GM19438 (cell line): ENCODE data around the gene TRIM21.
"Not testable (repeated sequence)": the region's sequence is repeated elsewhere in the genome, so short reads cannot be mapped to it uniquely, and the experiment has no call there.

Experiments used
- ATAC-seq: cut with Tn5 transposase; IDR thresholded peaks from one replicate; pipeline ENCODE4 v1.9.1; 2021; ENCODE audit warnings: low read depth; ENCODE audit not compliant: unreplicated experiment

The TRIM21 gene

DNA sequence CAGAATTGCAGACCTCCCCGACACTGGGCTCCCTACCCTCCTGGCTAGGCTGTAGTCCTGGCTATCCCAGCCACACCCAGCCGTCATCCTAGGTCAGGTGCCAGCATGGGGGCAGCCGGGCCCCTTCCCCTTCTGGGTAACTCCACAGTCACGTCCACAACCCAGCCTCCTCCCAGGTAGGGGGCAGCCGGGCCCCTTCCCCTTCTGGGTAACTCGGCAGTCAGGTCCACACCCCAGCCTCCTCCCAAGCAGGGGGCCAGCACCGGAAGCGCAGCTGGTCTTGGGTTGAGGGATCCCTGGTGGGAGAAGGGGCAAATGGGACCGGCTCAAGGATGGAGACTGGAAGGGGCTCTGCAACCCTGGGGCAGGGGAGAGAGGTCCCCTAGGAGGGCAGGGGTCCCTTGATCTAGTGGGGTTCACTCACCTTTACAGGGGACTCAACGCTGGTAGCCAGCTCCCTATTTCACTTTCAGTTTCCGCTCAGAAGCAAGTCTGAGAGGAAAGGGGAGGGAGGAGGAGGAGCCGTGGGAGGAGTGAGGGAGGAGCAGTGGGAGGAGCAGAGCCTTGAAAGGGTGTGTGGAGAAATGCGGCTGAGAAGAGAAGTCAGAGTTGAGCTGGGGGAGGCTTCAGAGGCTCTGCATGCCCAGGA is at the start of gene TRIM21:
Gene TRIM21, minus strand, starts transcription at position 494 of the 649 bp plus-strand sequence. CDS start 3,293 bp downstream, outside the sequence.
- ATAC-seq, result peak; percentile 97

- ATAC-seq, result no peak
These were observed 48.0 kb upstream of the TRIM21 start for GRCh38 chr11:4441515-4441914.

- no peak for ATAC-seq
These were observed 42.9 kb upstream of the TRIM21 start for GRCh38 chr11:4436411-4436810.

DNA sequence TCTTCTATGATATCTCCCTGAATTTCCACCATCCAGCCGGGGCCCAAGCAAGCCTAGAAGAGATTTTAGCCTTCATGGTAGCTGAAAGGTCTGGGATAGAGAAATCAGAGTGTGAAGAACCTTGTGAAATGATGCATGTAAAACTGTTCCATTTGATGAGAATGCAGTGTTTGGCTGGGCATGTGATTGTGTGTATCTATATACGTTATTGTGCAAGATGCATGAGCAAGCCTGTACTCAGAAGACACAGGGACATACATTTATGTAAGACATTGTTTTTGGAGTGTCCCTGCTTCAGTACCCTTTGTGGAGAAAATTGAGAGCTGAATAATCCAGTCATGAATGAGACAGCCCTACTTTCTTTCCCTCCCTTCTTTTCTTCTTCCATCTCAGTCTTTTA is 40.4 kb upstream of the TRIM21 start:
- ATAC-seq, result no peak

- ATAC-seq, result no peak
These were observed 36.5 kb upstream of the TRIM21 start for GRCh38 chr11:4430051-4430450.

DNA sequence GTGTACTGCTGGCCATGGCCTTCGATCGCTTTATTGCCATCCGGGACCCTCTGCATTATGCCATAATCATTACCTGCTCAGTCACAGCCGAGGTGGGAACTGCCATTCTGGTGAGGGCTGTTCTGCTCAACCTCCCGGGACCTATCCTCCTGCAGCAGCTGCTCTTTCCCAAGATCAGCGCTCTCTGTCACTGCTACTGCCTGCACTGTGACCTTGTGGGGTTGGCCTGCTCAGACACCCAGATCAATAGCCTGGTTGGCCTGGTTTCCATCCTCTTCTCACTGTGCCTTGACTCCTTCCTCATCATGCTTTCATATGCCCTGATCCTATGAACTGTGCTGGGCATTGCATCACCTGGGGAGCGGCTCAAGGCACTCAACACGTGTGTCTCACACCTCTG is 24.9 kb upstream of the TRIM21 start:
- no peak for ATAC-seq

DNA sequence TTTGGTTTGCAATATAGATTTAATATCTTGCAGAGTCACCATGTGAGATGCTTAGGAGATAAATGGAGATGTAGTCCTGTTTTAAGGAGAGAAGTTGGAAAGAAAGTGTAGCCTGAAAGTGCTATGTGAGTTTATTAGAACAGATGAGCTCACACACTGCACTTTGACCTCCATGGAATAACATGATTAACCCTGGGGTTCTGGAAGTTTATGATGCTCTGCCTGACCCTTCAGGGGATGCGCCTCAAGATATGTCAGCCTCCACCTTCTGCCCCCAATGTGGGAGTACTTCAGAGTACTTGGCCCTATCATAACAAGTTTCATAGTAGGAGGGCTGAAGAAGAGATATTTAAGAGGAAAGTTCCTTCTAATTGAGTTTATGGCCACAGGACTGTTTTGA is 23.3 kb upstream of the TRIM21 start:
- no peak for ATAC-seq

- no peak for ATAC-seq
These were observed 22.8 kb upstream of the TRIM21 start for GRCh38 chr11:4416306-4416705.

DNA sequence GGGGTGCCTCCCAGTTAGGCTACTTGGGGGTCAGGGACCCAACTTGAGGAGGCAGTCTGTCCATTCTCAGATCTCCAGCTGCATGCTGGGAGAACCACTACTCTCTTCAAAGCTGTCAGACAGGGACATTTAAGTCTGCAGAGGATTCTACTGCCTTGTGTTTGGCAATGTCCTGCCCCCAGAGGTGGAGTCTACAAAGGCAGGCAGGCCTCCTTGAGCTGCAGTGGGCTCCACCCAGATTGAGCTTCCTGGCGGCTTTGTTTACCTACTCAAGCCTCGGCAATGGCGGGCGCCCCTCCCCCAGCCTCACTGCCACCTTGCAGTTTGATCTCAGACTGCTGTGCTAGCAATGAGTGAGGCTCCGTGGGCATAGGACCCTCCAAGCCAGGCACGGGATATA is 12.7 kb upstream of the TRIM21 start:
- ATAC-seq, result not testable (repeated sequence)

GRCh38 chr11:4393858-4394223 is 339 bp upstream of the TRIM21 start:
- peak; percentile 17 for ATAC-seq

DNA sequence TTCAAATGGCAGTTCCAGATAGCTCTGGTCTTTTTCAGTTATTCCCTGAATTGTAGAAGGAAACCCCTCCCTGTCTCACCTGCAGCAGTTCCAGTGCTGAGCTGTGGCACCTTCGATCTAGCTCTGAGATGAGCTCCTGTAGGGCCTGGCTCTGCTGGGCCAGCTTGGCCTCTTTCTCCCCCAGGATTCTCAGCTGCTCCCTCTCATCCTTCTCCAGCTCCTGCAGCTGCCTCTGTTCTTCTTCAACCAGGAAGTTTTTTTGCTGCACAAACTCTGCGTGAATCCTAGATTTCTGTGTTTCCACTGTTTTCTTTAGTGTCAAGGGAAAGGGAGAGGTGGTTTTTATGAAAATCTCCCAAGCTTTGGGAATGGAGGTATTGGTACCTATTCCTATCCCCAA is 5.3 kb downstream of the TRIM21 start:
- no peak for ATAC-seq

DNA sequence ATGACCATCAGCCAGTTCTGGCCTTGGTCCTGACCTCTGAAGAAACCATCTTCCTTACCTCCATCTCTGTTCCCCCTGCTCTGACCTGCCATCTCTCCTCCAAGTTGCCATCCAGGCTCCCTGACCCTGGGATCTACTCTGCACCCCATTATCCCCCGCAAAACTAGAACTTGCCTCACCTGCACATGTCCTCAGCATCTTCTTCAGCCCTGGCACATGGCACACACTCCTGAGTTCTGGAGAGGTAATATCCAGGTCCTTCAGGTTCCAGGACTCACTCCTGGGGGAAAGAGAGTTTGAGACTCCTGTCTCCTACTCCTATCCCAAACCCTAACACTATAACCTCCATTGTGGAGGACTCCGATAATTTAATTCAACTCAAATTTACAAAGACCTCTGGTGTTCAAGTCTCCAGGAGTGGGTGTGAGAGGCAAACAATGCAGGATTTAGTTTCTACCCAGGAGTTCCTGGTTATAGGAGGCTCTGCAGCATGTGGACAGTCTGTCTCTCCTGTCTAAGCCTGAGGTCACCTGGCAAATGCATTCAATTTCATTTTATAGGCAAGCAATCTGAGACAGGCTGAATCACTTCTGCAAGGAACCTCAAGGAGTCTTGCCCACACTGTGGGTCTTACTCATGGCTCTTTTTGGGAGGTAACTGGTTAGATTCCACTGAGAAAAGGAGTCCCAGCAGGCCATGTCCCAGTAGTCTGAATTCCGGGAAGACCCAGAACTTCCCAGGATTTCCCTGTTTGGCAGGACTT is 7.3 kb downstream of the TRIM21 start:
- ATAC-seq, result no peak

- no peak for ATAC-seq
These were observed 11.6 kb downstream of the TRIM21 start for GRCh38 chr11:4381901-4382300.

DNA sequence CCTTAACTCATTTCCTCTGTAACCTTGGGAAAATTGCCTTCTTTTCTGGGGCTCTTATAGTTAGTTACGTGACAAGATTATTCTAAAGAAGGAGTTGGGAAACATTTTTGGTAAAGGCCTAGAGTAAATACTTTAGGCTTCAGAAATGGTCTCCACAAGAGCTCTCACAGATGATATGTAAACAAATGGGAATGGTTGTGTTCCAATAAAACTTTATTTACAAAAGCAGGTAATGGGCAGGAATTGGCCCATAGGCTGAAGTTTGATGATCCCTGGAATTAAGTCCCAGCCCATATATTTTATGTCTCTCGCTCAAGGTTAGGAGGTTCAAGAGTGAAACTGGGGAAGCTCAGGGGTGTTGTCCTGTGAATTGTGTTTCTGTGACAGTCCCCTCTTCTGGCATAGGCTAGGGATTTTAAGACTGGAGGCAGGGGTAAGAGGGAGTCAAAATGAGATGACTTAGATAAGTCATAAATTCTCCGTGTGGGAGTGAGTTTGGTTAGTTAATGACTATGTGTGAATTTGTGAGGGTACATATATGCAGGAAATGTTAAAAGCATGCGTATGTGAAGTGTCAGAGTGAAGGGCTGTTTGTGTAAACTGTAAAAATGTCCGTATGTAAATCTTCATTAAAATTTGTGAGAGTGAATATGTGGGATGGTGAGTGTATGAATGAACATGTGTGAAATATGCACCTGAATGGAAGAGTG is 17.9 kb downstream of the TRIM21 start:
- no peak for ATAC-seq

DNA sequence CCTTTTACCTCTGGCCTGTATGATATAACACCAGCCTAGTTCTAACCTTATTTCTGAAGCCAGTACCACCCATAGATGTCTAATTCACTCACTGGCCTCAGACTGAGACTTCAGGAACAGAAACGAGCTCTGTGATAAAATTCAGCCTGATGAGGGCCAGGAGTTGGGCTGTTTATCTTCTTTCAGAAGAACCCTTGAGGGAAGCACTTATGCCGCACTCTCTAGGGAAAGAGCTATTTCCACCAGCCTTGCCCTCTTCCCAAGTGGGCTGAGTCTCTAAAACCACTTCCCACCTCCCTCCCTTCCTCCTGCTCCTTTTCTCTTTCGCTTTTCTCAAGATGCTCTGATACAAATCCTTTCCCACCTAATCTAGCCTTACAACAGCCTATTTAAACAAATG is 23.3 kb downstream of the TRIM21 start:
- no peak for ATAC-seq

DNA sequence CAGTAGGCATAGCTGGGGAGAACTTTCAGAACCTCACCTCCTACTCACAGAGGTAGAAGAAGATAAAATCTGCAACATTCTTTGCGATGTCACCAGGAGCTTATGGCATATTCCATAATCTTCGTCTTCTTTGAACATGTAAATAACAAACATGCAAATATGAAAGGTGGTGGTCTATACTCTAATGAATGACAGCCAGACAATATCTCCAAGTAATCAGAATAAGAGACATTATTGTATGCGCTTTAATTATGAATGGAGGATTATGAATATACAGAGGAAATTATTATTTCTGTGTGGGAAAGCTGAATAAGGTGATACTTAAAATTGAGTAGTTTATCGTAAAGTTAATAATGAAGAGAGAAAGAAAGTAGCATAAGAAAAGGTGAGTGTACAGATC is 25.2 kb downstream of the TRIM21 start, which contains the start of gene OR52B4:
Gene OR52B4, minus strand, starts transcription at position 101 of the 400 bp plus-strand sequence. Its CDS starts 91 bp downstream, at position 10.
- ATAC-seq, result no peak

- not testable (repeated sequence) for ATAC-seq
These were observed 45.4 kb downstream of the TRIM21 start for GRCh38 chr11:4348142-4348541.

DNA sequence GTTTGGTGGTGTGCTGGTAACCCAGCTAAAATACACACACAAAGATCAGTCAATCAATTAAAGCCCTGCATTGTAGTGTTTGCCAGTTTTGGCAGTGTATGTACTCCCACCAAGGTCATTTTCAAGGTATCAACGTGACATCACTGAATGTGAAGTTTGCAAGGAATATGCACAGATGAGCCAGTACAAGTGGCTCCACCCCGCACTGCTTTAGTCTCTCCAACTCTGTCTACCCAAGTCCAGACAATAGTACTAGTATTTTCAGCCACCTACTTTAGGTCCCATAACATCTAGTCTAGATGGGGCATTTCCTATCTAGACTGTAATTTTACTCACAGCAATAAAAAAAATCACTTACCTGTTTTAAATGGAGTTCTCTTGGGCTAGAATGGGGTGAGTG is 48.1 kb downstream of the TRIM21 start:
- ATAC-seq, result not testable (repeated sequence)
